ENCODE results near the gene NECAB2.

- TF ChIP-seq CTCF (conservative IDR thresholded peaks at IDR 0.05; ENCODE audit: low read length) = no peak
- no peak for TF ChIP-seq EZH2phosphoT487 (IDR thresholded peaks at IDR 0.05; ENCODE audit: borderline replicate concordance)
Observed at GRCh38 chr16:83949724-83950001, 18.4 kb upstream of the NECAB2 start.
